Gastroesophageal sphincter (tissue), 3 donors: ENCODE measurements around the gene APOL1.

Experiments
- CTCF ChIP-seq, 4 experiments: fragments of 200-600 bp in 2 of 4; fragments of 450-650 bp in 2 of 4; sonication (generic) in 1 of 4; IDR thresholded peaks; one replicate each; pipeline ENCODE4 v1.5.1; 2017 to 2019; ENCODE audit warnings: antibody characterized with exemption in 4 of 4, mild to moderate bottlenecking in 2 of 4, moderate library complexity in 2 of 4
- EP300 ChIP-seq: sonication (generic); formaldehyde crosslinking; IDR thresholded peaks from one replicate; pipeline ENCODE4 v1.6.1; 2017; ENCODE audit warnings: antibody characterized with exemption, mild to moderate bottlenecking
- POLR2A ChIP-seq, 2 donors: fragments of 450-650 bp; IDR thresholded peaks; one replicate each; pipeline ENCODE4 v1.6.1; 2017; ENCODE audit warnings: antibody characterized with exemption in 2 of 2, mild to moderate bottlenecking in 2 of 2, moderate library complexity in 1 of 2
- POLR2AphosphoS5 ChIP-seq: sonication (generic); formaldehyde crosslinking; IDR thresholded peaks from one replicate; pipeline ENCODE4 v1.6.1; 2017; ENCODE audit warnings: antibody characterized with exemption

GRCh38 chr22:36208162-36208765 is 44.7 kb upstream of the APOL1 start:
- TF ChIP-seq POLR2A (IDR thresholded peaks at IDR 0.05): no peak
- TF ChIP-seq CTCF (IDR thresholded peaks at IDR 0.05): no peak
- no peak for TF ChIP-seq POLR2AphosphoS5
- no peak for TF ChIP-seq EP300
